Mesenchymal stem cell (in vitro differentiated cells and primary cell): ENCODE measurements around the gene HELZ2.
A peak's percentile ranks its signal among the peaks of the same experiment; 100 is the strongest.

ENCODE experiments used
- DNase-seq: peaks from one replicate; pipeline ENCODE4 v3.0.0-alpha.2; 2013
- H2AFZ ChIP-seq: one replicate; pipeline ENCODE4 v1.6.1; 2013; ENCODE audit warnings: low read depth, mild to moderate bottlenecking, control low read depth, inconsistent platforms, low read length, moderate library complexity
- H2AK5ac ChIP-seq: 2 replicates; pipeline ENCODE4 v1.6.1; 2013; ENCODE audit warnings: low read length, moderate library complexity, mild to moderate bottlenecking, inconsistent platforms; ENCODE audit not compliant: severe bottlenecking
- H2BK120ac ChIP-seq: one replicate; pipeline ENCODE4 v1.6.1; 2013; ENCODE audit warnings: low read depth, mild to moderate bottlenecking, inconsistent platforms, low read length, moderate library complexity
- H2BK12ac ChIP-seq, 2 experiments: one replicate each; pipeline ENCODE4 v1.6.1; 2013; ENCODE audit warnings: inconsistent platforms in 2 of 2, low read length in 2 of 2, mild to moderate bottlenecking in 2 of 2, moderate library complexity in 2 of 2, control low read depth in 1 of 2
- H2BK15ac ChIP-seq: one replicate; pipeline ENCODE4 v1.6.1; 2013; ENCODE audit warnings: mild to moderate bottlenecking, low read depth, inconsistent platforms; ENCODE audit not compliant: poor library complexity, severe bottlenecking
- H2BK5ac ChIP-seq: 2 replicates; pipeline ENCODE4 v1.6.1; 2013; ENCODE audit warnings: low read depth, mild to moderate bottlenecking, low read length, control low read depth, inconsistent platforms; ENCODE audit not compliant: poor library complexity, severe bottlenecking
- H3K14ac ChIP-seq, 2 experiments: one replicate each; pipeline ENCODE4 v1.6.1; 2013; ENCODE audit warnings: inconsistent platforms in 2 of 2, low read length in 2 of 2, control low read depth in 1 of 2, mild to moderate bottlenecking in 1 of 2, moderate library complexity in 1 of 2
- H3K18ac ChIP-seq, 2 experiments: one replicate each; pipeline ENCODE4 v1.6.1; 2013; ENCODE audit warnings: inconsistent platforms in 2 of 2, low read length in 2 of 2, control low read depth in 1 of 2, low read depth in 1 of 2, mild to moderate bottlenecking in 1 of 2
- H3K23ac ChIP-seq, 2 experiments: one replicate each; pipeline ENCODE4 v1.6.1; 2013; ENCODE audit warnings: inconsistent platforms in 2 of 2, low read length in 2 of 2, mild to moderate bottlenecking in 2 of 2, moderate library complexity in 2 of 2, control low read depth in 1 of 2
- H3K27ac ChIP-seq: 2 replicates; pipeline ENCODE4 v1.5.1; 2013; ENCODE audit warnings: mild to moderate bottlenecking, moderate library complexity, low read length, control low read depth, inconsistent platforms; ENCODE audit not compliant: poor library complexity, severe bottlenecking
- H3K27me3 ChIP-seq, 2 experiments: 2 replicates each; pipeline versions ENCODE4 v1.6.1 to v1.7.0; 2013; ENCODE audit warnings: low read length in 2 of 2, mild to moderate bottlenecking in 2 of 2, moderate library complexity in 2 of 2, control low read depth in 1 of 2, inconsistent platforms in 1 of 2; ENCODE audit not compliant: control insufficient read depth in 1 of 2, insufficient read depth in 1 of 2
- H3K36me3 ChIP-seq, 2 experiments: 2 replicates each; pipeline versions ENCODE4 v1.6.1 to v1.7.0; 2013; ENCODE audit warnings: low read length in 2 of 2, control low read depth in 1 of 2, inconsistent platforms in 1 of 2, low read depth in 1 of 2, mild to moderate bottlenecking in 1 of 2; ENCODE audit not compliant: insufficient read depth in 2 of 2, control insufficient read depth in 1 of 2
- H3K4ac ChIP-seq, 2 experiments: one replicate each; pipeline ENCODE4 v1.6.1; 2013; ENCODE audit warnings: inconsistent platforms in 2 of 2, low read length in 2 of 2, mild to moderate bottlenecking in 2 of 2, moderate library complexity in 2 of 2, control low read depth in 1 of 2, low read depth in 1 of 2
- H3K4me1 ChIP-seq: 2 replicates; pipeline ENCODE4 v1.6.1; 2013; ENCODE audit warnings: low read depth, low read length, control low read depth; ENCODE audit not compliant: control insufficient read depth, insufficient read depth
- H3K4me2 ChIP-seq: 2 replicates; pipeline ENCODE4 v1.6.1; 2013; ENCODE audit warnings: low read length, mild to moderate bottlenecking, inconsistent platforms; ENCODE audit not compliant: poor library complexity, severe bottlenecking
- H3K4me3 ChIP-seq, 2 experiments: 2 replicates each; pipeline versions ENCODE4 v1.5.1 to v1.7.0; 2013; ENCODE audit warnings: low read length in 2 of 2, mild to moderate bottlenecking in 2 of 2, control low read depth in 1 of 2, low read depth in 1 of 2; ENCODE audit not compliant: insufficient read depth in 1 of 2
- H3K79me1 ChIP-seq: replicated peaks from 2 replicates; pipeline ENCODE4 v1.6.1; 2013; ENCODE audit warnings: mild to moderate bottlenecking, control low read depth, low read length, inconsistent platforms; ENCODE audit not compliant: poor library complexity, severe bottlenecking
- H3K9ac ChIP-seq: 2 replicates; pipeline ENCODE4 v1.7.0; 2013; ENCODE audit warnings: mild to moderate bottlenecking, low read length, moderate library complexity
- H3K9me3 ChIP-seq: 2 replicates; pipeline ENCODE4 v1.7.0; 2013; ENCODE audit warnings: mild to moderate bottlenecking, low read length; ENCODE audit not compliant: control insufficient read depth
- H4K8ac ChIP-seq: one replicate; pipeline ENCODE4 v1.6.1; 2013; ENCODE audit warnings: inconsistent platforms, mild to moderate bottlenecking, low read length, moderate library complexity
- H4K91ac ChIP-seq: one replicate; pipeline ENCODE4 v1.6.1; 2013; ENCODE audit warnings: mild to moderate bottlenecking, low read length, inconsistent platforms
- WGBS: methylation state at CpG from one replicate; pipeline ENCODE4 v1.1.7; 2013; ENCODE audit warnings: mixed read lengths; 5-methylcytosine and 5-hydroxymethylcytosine counted together

The HELZ2 gene

DNA sequence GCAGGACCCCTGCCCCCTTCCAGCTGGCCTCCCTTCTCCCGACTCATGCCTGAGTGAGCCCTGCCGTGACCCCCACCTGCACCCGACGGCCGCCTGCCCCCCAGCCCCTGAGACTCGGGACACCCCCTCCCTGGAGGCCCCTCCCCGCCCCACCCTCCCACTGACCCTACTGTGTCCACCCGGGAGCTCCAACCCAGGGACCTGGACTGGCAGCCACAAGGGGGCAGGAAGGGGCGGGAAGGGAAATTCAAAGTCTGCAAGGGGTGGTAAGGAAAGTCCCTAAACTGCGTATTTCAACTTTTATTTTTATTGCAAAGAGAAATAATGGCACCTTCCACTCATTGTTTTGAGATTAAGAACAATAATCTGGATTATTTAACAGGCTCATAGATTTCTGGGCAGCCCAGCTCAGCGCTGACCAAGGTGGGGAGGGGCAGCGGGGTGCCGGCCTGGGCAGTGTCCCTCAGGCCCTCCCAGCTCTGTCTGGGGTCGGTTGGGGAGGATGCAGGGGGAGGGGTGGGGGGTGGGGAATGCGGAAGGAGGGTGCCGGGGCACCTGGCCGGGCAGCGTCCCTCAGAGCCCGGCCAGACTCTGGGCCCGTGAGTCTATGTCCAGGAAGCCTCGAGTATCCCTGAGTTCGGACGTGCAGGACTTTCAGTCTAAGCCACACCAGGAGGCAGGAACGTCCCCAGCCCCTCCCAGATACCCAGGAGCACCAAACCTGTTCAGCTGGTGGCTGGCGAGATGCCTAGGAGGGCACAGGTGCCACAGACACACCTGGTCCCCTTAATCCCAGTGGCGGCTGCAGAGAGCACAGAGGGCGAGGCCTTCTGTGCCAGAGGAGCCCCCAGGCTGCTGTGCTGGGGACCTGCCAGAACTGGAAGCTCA is 35.6 kb downstream of the HELZ2 start:
- WGBS = 66% methylated on average over 22 of the region's 27 CpGs
- DNase-seq = peak; percentile 60
- no peak overlapping the region for H2AFZ ChIP-seq
- H2BK15ac ChIP-seq = peak overlapping the region; percentile 78
- no peak overlapping the region for H2AK5ac ChIP-seq
- H2BK120ac ChIP-seq = peak overlapping the region; percentile 68
- peak overlapping the region; percentile 71 to 74 for H3K18ac ChIP-seq
- H3K23ac ChIP-seq = no peak overlapping the region
- peaks cover 52% of the 10 kb centered on the region for H3K4me1 ChIP-seq
- no peak overlapping the region for H3K27ac ChIP-seq
- peak overlapping the region; percentile 92 for H4K91ac ChIP-seq
- H3K79me1 ChIP-seq = no peaks in the 10 kb centered on the region
- peak overlapping the region; percentile 95 for H4K8ac ChIP-seq
- H3K27me3 ChIP-seq = peaks cover 0 to 60% of the 10 kb centered on the region in 2 experiments
- H3K9ac ChIP-seq = peak overlapping the region; percentile 53
- no peak overlapping the region for H2BK5ac ChIP-seq
- peak overlapping the region in 1 of 2 experiments; percentile 4 for H3K4ac ChIP-seq
- H3K4me2 ChIP-seq = peak overlapping the region; percentile 72
- peak overlapping the region; percentile 37 to 52 for H3K4me3 ChIP-seq
- H3K14ac ChIP-seq = no peak overlapping the region
- peak overlapping the region; percentile 18 to 21 for H2BK12ac ChIP-seq
- H3K36me3 ChIP-seq = no peaks in the 10 kb centered on the region
- no peaks in the 10 kb centered on the region for H3K9me3 ChIP-seq

DNA sequence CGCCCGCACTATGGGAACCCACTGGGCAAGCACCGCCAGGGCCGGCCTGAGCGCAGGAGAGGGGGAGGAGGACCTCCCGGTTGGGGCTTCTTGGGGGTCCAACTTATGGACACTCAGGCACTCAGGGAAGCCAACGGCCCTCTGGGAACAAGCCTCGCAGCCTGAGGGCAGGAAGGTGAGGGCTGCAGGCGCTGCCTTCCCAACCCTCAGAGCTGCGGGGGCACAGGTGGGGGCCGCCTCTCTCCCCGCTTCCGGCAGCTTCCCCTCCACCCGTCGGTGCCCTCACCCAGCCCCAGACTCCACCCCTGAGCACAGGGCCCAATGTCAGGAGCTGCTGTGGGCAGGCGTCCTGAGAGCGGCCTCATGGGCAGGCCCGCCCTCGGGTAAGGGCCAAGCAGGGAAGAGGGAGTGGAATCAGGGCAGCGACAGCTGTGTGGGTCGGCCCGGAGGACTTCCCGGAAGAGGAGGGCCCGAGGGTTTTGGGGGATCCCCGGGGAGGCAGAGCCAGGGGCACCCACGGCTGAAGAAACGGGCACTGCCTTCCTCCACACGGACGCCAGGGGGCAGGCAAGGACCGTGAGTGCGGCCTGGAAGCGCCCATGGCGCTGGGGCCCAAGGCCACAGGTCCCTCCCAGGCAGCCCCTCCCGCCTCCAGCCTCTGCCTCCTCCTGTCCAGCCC is 36.4 kb downstream of the HELZ2 start:
- peak overlapping the region; percentile 92 for H4K91ac ChIP-seq
- peak overlapping the region in 1 of 2 experiments; percentile 4 for H3K4ac ChIP-seq
- H3K9me3 ChIP-seq = no peaks in the 10 kb centered on the region
- H2BK120ac ChIP-seq = peak overlapping the region; percentile 68
- DNase-seq = peak; percentile 85
- no peaks in the 10 kb centered on the region for H3K79me1 ChIP-seq
- peak overlapping the region; percentile 8 for H3K27ac ChIP-seq
- H3K27me3 ChIP-seq = peaks cover 0 to 56% of the 10 kb centered on the region in 2 experiments
- H3K9ac ChIP-seq = peak overlapping the region; percentile 53
- H3K23ac ChIP-seq = no peak overlapping the region
- H2BK15ac ChIP-seq = peak overlapping the region; percentile 78
- peaks cover 52% of the 10 kb centered on the region for H3K4me1 ChIP-seq
- peak overlapping the region; percentile 29 for H2AFZ ChIP-seq
- peak overlapping the region; percentile 95 for H4K8ac ChIP-seq
- peak overlapping the region; percentile 21 to 28 for H2BK12ac ChIP-seq
- WGBS = 32% methylated on average over 24 of the region's 34 CpGs
- H3K14ac ChIP-seq = no peak overlapping the region
- H3K18ac ChIP-seq = peak overlapping the region; percentile 71 to 74
- H3K4me3 ChIP-seq = peak overlapping the region; percentile 37 to 52
- H2AK5ac ChIP-seq = peak overlapping the region; percentile 33
- H2BK5ac ChIP-seq = no peak overlapping the region
- no peaks in the 10 kb centered on the region for H3K36me3 ChIP-seq
- H3K4me2 ChIP-seq = peak overlapping the region; percentile 72

- Histone ChIP-seq H3K4me2 (peak within 1 kb of the TSS; percentile 72), H2BK12ac (peak within 1 kb of the TSS; percentile 21 to 28), H3K18ac (peak within 1 kb of the TSS; percentile 71 to 74), H3K4ac (peak within 1 kb of the TSS in 1 of 2 experiments; percentile 4), H3K4me3 (peak within 1 kb of the TSS; percentile 37 to 52), H2AK5ac (peak within 1 kb of the TSS; percentile 51), H3K36me3 (no peaks in the 10 kb centered on the region), H2AFZ (peak within 1 kb of the TSS; percentile 29), H4K91ac (peak within 1 kb of the TSS; percentile 92), H3K9ac (peak within 1 kb of the TSS; percentile 53), H3K23ac (no peak within 1 kb of the TSS), H2BK15ac (peak within 1 kb of the TSS; percentile 78), H2BK120ac (peak within 1 kb of the TSS; percentile 68), H3K9me3 (no peaks in the 10 kb centered on the region), H3K27me3 (peaks cover 0 to 59% of the 10 kb centered on the region in 2 experiments), H2BK5ac (peak within 1 kb of the TSS; percentile 4), H3K27ac (peak within 1 kb of the TSS; percentile 78), H4K8ac (peak within 1 kb of the TSS; percentile 95), H3K79me1 (no peaks in the 10 kb centered on the region), H3K4me1 (peaks cover 52% of the 10 kb centered on the region), H3K14ac (no peak within 1 kb of the TSS)
- 92% methylated on average over 29 of the region's 29 CpGs for WGBS
- no peak for DNase-seq
These were observed 37.0 kb downstream of the HELZ2 start, which contains the start of gene PTK6 for GRCh38 chr20:63536997-63537524. Gene PTK6, minus strand, starts transcription at chr20:63537376. Its CDS starts 62 bp downstream, at chr20:63537314.
